ENCODE data around the gene SIK2.

DNA sequence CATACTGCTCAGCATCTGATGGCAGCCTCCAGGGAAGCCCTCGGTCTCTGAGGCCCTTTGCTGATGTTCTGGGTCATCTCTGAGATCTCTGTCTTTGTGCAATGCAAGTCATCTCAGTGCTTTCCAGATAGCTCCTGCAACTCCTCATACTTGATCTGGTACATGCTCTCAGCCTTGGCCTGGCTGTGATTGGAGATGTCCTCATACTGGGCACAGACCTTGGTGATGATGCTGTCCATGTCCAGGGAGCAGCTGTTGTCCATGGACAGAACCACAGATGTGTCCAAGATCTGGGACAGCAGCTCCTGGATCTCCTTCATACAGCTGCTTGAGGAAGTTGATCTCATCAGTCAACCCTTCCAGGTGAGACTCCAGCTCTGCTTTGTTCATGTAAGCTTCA is 69.1 kb downstream of the SIK2 start:
- TF ChIP-seq, protein P1, sequence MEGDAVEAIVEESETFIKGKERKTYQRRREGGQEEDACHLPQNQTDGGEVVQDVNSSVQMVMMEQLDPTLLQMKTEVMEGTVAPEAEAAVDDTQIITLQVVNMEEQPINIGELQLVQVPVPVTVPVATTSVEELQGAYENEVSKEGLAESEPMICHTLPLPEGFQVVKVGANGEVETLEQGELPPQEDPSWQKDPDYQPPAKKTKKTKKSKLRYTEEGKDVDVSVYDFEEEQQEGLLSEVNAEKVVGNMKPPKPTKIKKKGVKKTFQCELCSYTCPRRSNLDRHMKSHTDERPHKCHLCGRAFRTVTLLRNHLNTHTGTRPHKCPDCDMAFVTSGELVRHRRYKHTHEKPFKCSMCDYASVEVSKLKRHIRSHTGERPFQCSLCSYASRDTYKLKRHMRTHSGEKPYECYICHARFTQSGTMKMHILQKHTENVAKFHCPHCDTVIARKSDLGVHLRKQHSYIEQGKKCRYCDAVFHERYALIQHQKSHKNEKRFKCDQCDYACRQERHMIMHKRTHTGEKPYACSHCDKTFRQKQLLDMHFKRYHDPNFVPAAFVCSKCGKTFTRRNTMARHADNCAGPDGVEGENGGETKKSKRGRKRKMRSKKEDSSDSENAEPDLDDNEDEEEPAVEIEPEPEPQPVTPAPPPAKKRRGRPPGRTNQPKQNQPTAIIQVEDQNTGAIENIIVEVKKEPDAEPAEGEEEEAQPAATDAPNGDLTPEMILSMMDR (IDR thresholded peaks at IDR 0.05; ENCODE audit: insufficient read depth, low read depth, low read length), result no peak
- TF ChIP-seq EZH2 (IDR thresholded peaks at IDR 0.05; ENCODE audit: insufficient read depth, low read length), result no peak
